Lung (tissue), 12 donors: ENCODE measurements around the gene MIXL1. TPM values are rescaled to one million over a fixed set of nuclear protein-coding genes. Genes with fewer than 3 reads are reported as not detected.

Experiments used
- ATAC-seq: fragments of 200-7000 bp; cut with Tn5 transposase; one replicate; pipeline ENCODE4 v1.9.1; 2020; ENCODE audit warnings: moderate number of reproducible peaks; ENCODE audit not compliant: insufficient read depth, low FRiP score
- DNase-seq, 3 donors: peaks; one replicate each; pipeline ENCODE4 v3.0.0-alpha.2; 2013 to 2017
- H3K27ac ChIP-seq, 2 donors: one replicate each; pipeline ENCODE4 v1.5.1; 2013; ENCODE audit warnings: mild to moderate bottlenecking in 2 of 2, moderate library complexity in 2 of 2, control low read depth in 1 of 2, inconsistent platforms in 1 of 2, low read depth in 1 of 2, low read length in 1 of 2
- H3K27me3 ChIP-seq, 3 donors: one replicate each; pipeline ENCODE4 v1.5.1; 2013; ENCODE audit warnings: low read length in 2 of 3; ENCODE audit not compliant: control insufficient read depth in 3 of 3, insufficient read depth in 3 of 3
- H3K36me3 ChIP-seq, 4 donors: one replicate each; pipeline ENCODE4 v1.5.1; 2013; ENCODE audit warnings: low read length in 4 of 4, mild to moderate bottlenecking in 1 of 4, moderate library complexity in 1 of 4; ENCODE audit not compliant: control insufficient read depth in 4 of 4, insufficient read depth in 4 of 4
- H3K4me1 ChIP-seq, 5 donors: one replicate each; pipeline ENCODE4 v1.5.1; 2013; ENCODE audit warnings: low read length in 5 of 5, mild to moderate bottlenecking in 2 of 5, moderate library complexity in 1 of 5; ENCODE audit not compliant: control insufficient read depth in 5 of 5, insufficient read depth in 5 of 5
- H3K4me3 ChIP-seq: one replicate; pipeline ENCODE4 v1.5.1; 2013; ENCODE audit warnings: mild to moderate bottlenecking, control low read depth, moderate library complexity
- H3K9ac ChIP-seq, 2 donors: one replicate each; pipeline ENCODE4 v1.5.1; 2013; ENCODE audit warnings: low read length in 2 of 2, control low read depth in 1 of 2; ENCODE audit not compliant: insufficient read depth in 1 of 2
- H3K9me3 ChIP-seq, 4 donors: one replicate each; pipeline ENCODE4 v1.5.1; 2013; ENCODE audit warnings: low read length in 3 of 4, mild to moderate bottlenecking in 1 of 4, moderate library complexity in 1 of 4; ENCODE audit not compliant: control insufficient read depth in 4 of 4, insufficient read depth in 3 of 4
- CTCF ChIP-seq: IDR thresholded peaks from 2 replicates; pipeline ENCODE4 v1.5.1; 2012; ENCODE audit warnings: mild to moderate bottlenecking; ENCODE audit errors: control extremely low read depth, extremely low read depth
- WGBS, 2 donors: extraction: QIAGEN DNeasy Blood & Tissue Kit; methylation state at CpG; one replicate each; pipeline ENCODE4 v1.1.7; 2013; 5-methylcytosine and 5-hydroxymethylcytosine counted together
- polyA plus RNA-seq, 2 donors: library from polyadenylated mRNA; stranded (reverse); fragments of 200-250 nt; gene quantifications; one replicate each; pipeline ENCODE4 v1.2.1, GENCODE V29; 2013
- total RNA-seq, 2 donors: library from RNA; depleted of rRNA in 1 of 2; stranded (reverse); fragments of >200 nt in 1 of 2; gene quantifications; one replicate each; pipeline ENCODE4 v1.2.1, GENCODE V29; 2014 to 2021
- donor health status: control.
- donor health status: control.
- donor health status: Bipolar disorder and iron deficiency.
- donor health status: healthy.
- donor health status: DM: yes; HTN: yes; CAD: no.

MIXL1 gene
- total and polyA plus RNA-seq, 4 donors = 0.03 to 0.49 TPM; not detected in 2

DNA sequence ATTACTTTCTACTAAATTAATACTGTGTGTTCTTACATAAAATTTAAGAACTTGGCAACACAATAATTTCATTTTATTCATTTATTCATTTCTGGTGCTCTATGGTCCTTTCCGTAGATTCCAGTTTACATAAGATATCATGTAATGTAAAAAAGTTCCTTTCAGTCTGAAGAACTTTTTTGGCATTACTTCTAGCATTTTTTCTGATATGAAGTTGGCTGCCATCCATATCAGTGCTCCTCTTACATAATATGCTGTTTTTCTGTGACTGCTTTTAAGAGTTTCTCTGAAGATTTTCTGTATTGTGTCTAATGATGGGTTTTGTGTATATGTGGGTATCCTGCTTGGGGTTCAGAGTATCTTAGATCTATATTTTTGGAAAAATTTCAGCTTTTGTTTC lies 50.7 kb downstream of the MIXL1 start:
- ATAC-seq = no peak
- H3K36me3 ChIP-seq = peaks cover 0 to 2% (median 0%) of the 10 kb centered on the region in 4 donors
- peak in 2 of 3 donors; percentile 68 to 85 for DNase-seq
- WGBS, 2 donors = 57 to 88% methylated on average over 1 of the region's 1 CpG
- H3K9ac ChIP-seq = no peak overlapping the region
- TF ChIP-seq CTCF = no peak
- no peaks in the 10 kb centered on the region for H3K9me3 ChIP-seq
- H3K4me3 ChIP-seq = no peak overlapping the region
- H3K27me3 ChIP-seq = no peaks in the 10 kb centered on the region
- no peak overlapping the region for H3K27ac ChIP-seq
- H3K4me1 ChIP-seq = peaks cover 0 to 5% (median 0%) of the 10 kb centered on the region in 5 donors

- Histone ChIP-seq H3K36me3 (no peaks in the 10 kb centered on the region), H3K27me3 (no peaks in the 10 kb centered on the region), H3K4me1 (peaks cover 0 to 5% (median 0%) of the 10 kb centered on the region in 5 donors), H3K27ac (no peak overlapping the region), H3K9me3 (no peaks in the 10 kb centered on the region), H3K9ac (no peak overlapping the region), H3K4me3 (no peak overlapping the region)
- DNase-seq (no peak), ATAC-seq (no peak)
- TF ChIP-seq CTCF = no peak
- WGBS, 2 donors = 86 to 94% methylated on average over 3 of the region's 3 CpGs
Measured at GRCh38 chr1:226276077-226276682, 52.7 kb downstream of the MIXL1 start.

Other genes starting within 250 kb of the MIXL1 start
- gene SDE2, start 224.3 kb upstream of the MIXL1 start, total RNA-seq = 10 to 100 TPM; 17.1 to 35.5 TPM
- gene SDE2, start 224.3 kb upstream of the MIXL1 start, polyA plus RNA-seq = 10 to 100 TPM in 1 of 2 donors, 1 to 10 TPM in 1; 6.7 to 13.4 TPM
- 100 to 1,000 TPM; 404 to 551 TPM for gene H3-3A, start 160.9 kb upstream of the MIXL1 start, total RNA-seq
- gene H3-3A, start 160.9 kb upstream of the MIXL1 start, polyA plus RNA-seq = 1,000 to 10,000 TPM in 1 of 2 donors, 100 to 1,000 TPM in 1; 758 to 1,014 TPM
- 10 to 100 TPM; 39.7 to 51.9 TPM for gene ACBD3, start 36.9 kb upstream of the MIXL1 start, total RNA-seq
- gene ACBD3, start 36.9 kb upstream of the MIXL1 start, polyA plus RNA-seq = 10 to 100 TPM; 13.5 to 21.2 TPM
- 1 to 10 TPM; 2.6 to 9.7 TPM for gene LIN9, start 85.5 kb downstream of the MIXL1 start, total RNA-seq
- gene LIN9, start 85.5 kb downstream of the MIXL1 start, polyA plus RNA-seq = 1 to 10 TPM; 1.4 to 2.3 TPM
- 10 to 100 TPM; 55.1 to 76.4 TPM for gene PARP1, start 184.4 kb downstream of the MIXL1 start, total RNA-seq
- gene PARP1, start 184.4 kb downstream of the MIXL1 start, polyA plus RNA-seq = 10 to 100 TPM; 17.2 to 47.0 TPM